MM.1S (cell line): ENCODE data around the gene CNTN5.

Experiments used
- DNase-seq: peaks from one replicate; pipeline ENCODE4 v3.0.0-alpha.2; 2015
- H2AFZ ChIP-seq: fragments of 300-600 bp; sonication (generic); 2 replicates; pipeline ENCODE4 v1.6.0; 2016; ENCODE audit warnings: antibody characterized with exemption, low read length
- H3F3A ChIP-seq: fragments of 300-600 bp; sonication (generic); 2 replicates; pipeline ENCODE4 v1.6.1; 2016; ENCODE audit warnings: mild to moderate bottlenecking, antibody characterized with exemption, low read length, moderate library complexity, mixed read lengths; ENCODE audit not compliant: insufficient read depth
- H3K27ac ChIP-seq: fragments of 300-600 bp; sonication (generic); 2 replicates; pipeline ENCODE4 v1.5.1; 2016; ENCODE audit warnings: mild to moderate bottlenecking, low read length
- H3K27me3 ChIP-seq: fragments of 300-600 bp; sonication (generic); replicated peaks from 2 replicates; pipeline ENCODE4 v1.6.0; 2016; ENCODE audit warnings: low read length; ENCODE audit not compliant: insufficient read depth
- H3K36me3 ChIP-seq: fragments of 300-600 bp; sonication (generic); replicated peaks from 2 replicates; pipeline ENCODE4 v1.6.1; 2016; ENCODE audit warnings: mild to moderate bottlenecking, low read length, mixed read lengths; ENCODE audit not compliant: insufficient read depth
- H3K4me1 ChIP-seq: fragments of 300-600 bp; sonication (generic); 2 replicates; pipeline ENCODE4 v1.6.1; 2016; ENCODE audit warnings: low read length, mixed read lengths
- H3K4me2 ChIP-seq: fragments of 300-600 bp; sonication (generic); 2 replicates; pipeline ENCODE4 v1.6.0; 2016; ENCODE audit warnings: low read depth, low read length
- H3K4me3 ChIP-seq: fragments of 300-600 bp; sonication (generic); 2 replicates; pipeline ENCODE4 v1.5.1; 2016; ENCODE audit warnings: low read length, mixed read lengths
- H3K79me2 ChIP-seq: fragments of 300-600 bp; sonication (generic); 2 replicates; pipeline ENCODE4 v1.6.1; 2016; ENCODE audit warnings: mixed run types, low read length, mixed read lengths
- H3K9ac ChIP-seq: fragments of 300-600 bp; sonication (generic); 2 replicates; pipeline ENCODE4 v1.6.1; 2016; ENCODE audit warnings: low read length, mixed read lengths
- H3K9me2 ChIP-seq: fragments of 300-600 bp; sonication (generic); replicated peaks from 2 replicates; pipeline ENCODE4 v1.6.1; 2016; ENCODE audit warnings: mild to moderate bottlenecking, low read length, mixed read lengths; ENCODE audit not compliant: insufficient read depth
- H3K9me3 ChIP-seq: fragments of 300-600 bp; sonication (generic); replicated peaks from 2 replicates; pipeline ENCODE4 v1.6.1; 2016; ENCODE audit warnings: mild to moderate bottlenecking, low read length, mixed read lengths; ENCODE audit not compliant: insufficient read depth
- H4K20me1 ChIP-seq: fragments of 300-600 bp; sonication (generic); 2 replicates; pipeline ENCODE4 v1.6.1; 2016; ENCODE audit warnings: mild to moderate bottlenecking, low read length, moderate library complexity, mixed read lengths; ENCODE audit not compliant: insufficient read depth
- EZH2 ChIP-seq: fragments of 300-600 bp; sonication (generic); optimal IDR thresholded peaks from 2 replicates; pipeline ENCODE3; 2017; ENCODE audit warnings: low read depth, mild to moderate bottlenecking, antibody characterized with exemption, low read length, mixed read lengths
- EZH2phosphoT487 ChIP-seq: fragments of 300-600 bp; sonication (generic); IDR thresholded peaks from 2 replicates; pipeline ENCODE4 v1.6.1; 2018; ENCODE audit warnings: antibody characterized with exemption, low read length
- TF ChIP-seq, protein P1 (sequence below): fragments of 300-600 bp; sonication (generic); IDR thresholded peaks from 2 replicates; pipeline ENCODE4 v1.5.1; 2016; ENCODE audit warnings: antibody characterized with exemption, low read length, mixed read lengths

Gene CNTN5

DNA sequence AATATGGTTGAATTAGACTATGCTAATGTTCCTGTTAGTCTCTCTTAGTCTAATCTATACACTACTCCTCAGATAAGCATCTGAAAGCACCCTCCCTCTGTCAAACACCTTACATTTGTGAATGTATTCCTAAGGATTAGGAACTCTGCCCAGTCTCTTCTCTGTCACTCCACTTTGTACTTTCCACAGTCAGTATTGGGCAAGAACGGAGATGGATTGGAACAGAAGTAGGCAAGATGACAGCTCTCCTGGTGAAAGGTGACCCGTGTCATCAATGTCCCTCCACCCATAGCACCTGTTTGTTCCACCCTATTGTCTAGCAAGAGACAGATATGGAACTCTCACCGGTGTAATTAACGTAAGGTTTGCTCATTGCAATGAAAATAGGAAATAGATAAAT, 613.8 kb downstream of the CNTN5 start:
- H3K79me2 ChIP-seq = no peaks in the 10 kb centered on the region
- TF ChIP-seq EZH2 = no peak
- TF ChIP-seq EZH2phosphoT487 = no peak
- TF ChIP-seq, protein P1, sequence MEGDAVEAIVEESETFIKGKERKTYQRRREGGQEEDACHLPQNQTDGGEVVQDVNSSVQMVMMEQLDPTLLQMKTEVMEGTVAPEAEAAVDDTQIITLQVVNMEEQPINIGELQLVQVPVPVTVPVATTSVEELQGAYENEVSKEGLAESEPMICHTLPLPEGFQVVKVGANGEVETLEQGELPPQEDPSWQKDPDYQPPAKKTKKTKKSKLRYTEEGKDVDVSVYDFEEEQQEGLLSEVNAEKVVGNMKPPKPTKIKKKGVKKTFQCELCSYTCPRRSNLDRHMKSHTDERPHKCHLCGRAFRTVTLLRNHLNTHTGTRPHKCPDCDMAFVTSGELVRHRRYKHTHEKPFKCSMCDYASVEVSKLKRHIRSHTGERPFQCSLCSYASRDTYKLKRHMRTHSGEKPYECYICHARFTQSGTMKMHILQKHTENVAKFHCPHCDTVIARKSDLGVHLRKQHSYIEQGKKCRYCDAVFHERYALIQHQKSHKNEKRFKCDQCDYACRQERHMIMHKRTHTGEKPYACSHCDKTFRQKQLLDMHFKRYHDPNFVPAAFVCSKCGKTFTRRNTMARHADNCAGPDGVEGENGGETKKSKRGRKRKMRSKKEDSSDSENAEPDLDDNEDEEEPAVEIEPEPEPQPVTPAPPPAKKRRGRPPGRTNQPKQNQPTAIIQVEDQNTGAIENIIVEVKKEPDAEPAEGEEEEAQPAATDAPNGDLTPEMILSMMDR = no peak
- H3F3A ChIP-seq = no peaks in the 10 kb centered on the region

DNA sequence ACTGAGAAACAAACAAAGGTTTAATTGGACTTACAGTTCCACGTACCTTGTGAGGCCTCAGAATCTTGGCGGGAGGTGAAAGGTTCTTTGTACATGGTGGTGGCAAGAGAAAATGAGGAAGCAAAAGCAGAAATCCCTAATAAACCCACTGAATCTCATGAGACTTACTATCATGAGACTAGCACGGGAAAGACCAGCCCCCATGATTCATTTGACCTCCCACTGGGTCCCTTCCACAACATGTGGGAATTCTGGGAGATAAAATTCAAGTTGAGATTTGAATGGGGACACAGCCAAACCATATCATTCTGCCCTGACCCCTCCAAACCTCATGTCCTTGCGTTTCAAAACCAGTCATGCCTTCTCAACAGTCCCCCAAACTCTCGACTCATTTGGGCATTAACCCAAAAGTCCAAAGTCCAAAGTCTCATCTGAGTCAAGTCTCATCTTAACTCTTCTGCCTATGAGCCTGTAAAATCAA, 617.4 kb downstream of the CNTN5 start:
- DNase-seq = no peak
- H3F3A ChIP-seq = no peaks in the 10 kb centered on the region
- H3K9me2 ChIP-seq = no peaks in the 10 kb centered on the region
- H3K9me3 ChIP-seq = no peaks in the 10 kb centered on the region
- TF ChIP-seq EZH2phosphoT487 (no peak), EZH2 (no peak)
- TF ChIP-seq, protein P1 = no peak
- no peaks in the 10 kb centered on the region for H3K4me1 ChIP-seq
- H3K27ac ChIP-seq = no peak overlapping the region
- no peaks in the 10 kb centered on the region for H3K79me2 ChIP-seq
- H3K4me2 ChIP-seq = no peak overlapping the region
- H3K4me3 ChIP-seq = no peak overlapping the region
- H2AFZ ChIP-seq = no peak overlapping the region
- no peaks in the 10 kb centered on the region for H3K27me3 ChIP-seq
- H4K20me1 ChIP-seq = no peaks in the 10 kb centered on the region
- no peaks in the 10 kb centered on the region for H3K36me3 ChIP-seq
- no peak overlapping the region for H3K9ac ChIP-seq

More for the DNA sequence above, 613.8 kb downstream of the CNTN5 start:
- no peaks in the 10 kb centered on the region for H3K9me3 ChIP-seq
- no peaks in the 10 kb centered on the region for H3K36me3 ChIP-seq
- no peak overlapping the region for H3K4me2 ChIP-seq
- DNase-seq = no peak
- H3K27me3 ChIP-seq = no peaks in the 10 kb centered on the region
- H3K9ac ChIP-seq = no peak overlapping the region
- H3K4me1 ChIP-seq = no peaks in the 10 kb centered on the region; the same call in 1 of the 2 replicates
- H3K9me2 ChIP-seq = no peaks in the 10 kb centered on the region
- H2AFZ ChIP-seq = no peak overlapping the region
- H4K20me1 ChIP-seq = no peaks in the 10 kb centered on the region
- H3K4me3 ChIP-seq = no peak overlapping the region
- H3K27ac ChIP-seq = no peak overlapping the region

DNA sequence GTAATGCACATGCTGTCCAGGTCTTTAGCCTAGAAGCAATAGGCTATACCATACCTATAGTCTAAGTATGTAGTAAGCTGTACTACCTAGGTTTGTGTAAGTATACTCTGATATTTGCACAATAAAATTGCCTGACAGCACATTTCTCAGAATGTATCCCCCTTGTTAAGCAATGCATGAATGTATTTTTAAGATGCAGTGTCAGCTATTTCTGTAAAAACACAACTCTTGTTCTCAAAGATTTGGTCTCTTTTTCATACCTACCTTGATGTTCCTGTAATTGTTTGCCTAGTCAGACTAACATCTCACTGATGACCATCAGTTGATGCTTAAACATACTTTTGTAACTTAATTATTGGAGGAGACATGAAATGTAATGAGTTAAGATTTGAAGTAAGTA, 619.9 kb downstream of the CNTN5 start:
- H3K27me3 ChIP-seq = no peaks in the 10 kb centered on the region
- H3K4me2 ChIP-seq = no peak overlapping the region
- no peaks in the 10 kb centered on the region for H3K9me3 ChIP-seq
- H4K20me1 ChIP-seq = no peaks in the 10 kb centered on the region
- no peaks in the 10 kb centered on the region for H3K4me1 ChIP-seq
- no peaks in the 10 kb centered on the region for H3K36me3 ChIP-seq
- H3K79me2 ChIP-seq = no peaks in the 10 kb centered on the region
- no peak overlapping the region for H2AFZ ChIP-seq
- H3K4me3 ChIP-seq = no peak overlapping the region
- H3F3A ChIP-seq = no peaks in the 10 kb centered on the region
- DNase-seq = no peak
- TF ChIP-seq EZH2phosphoT487 (no peak), EZH2 (no peak)
- TF ChIP-seq, protein P1 = no peak
- H3K27ac ChIP-seq = no peak overlapping the region
- no peaks in the 10 kb centered on the region for H3K9me2 ChIP-seq
- no peak overlapping the region for H3K9ac ChIP-seq
